HG03066 (cell line): ENCODE results near the gene TTC32.

Experiments
- ATAC-seq: cut with Tn5 transposase; IDR thresholded peaks from one replicate; pipeline ENCODE4 v1.9.1; 2021; ENCODE audit warnings: low read depth; ENCODE audit not compliant: unreplicated experiment

The TTC32 gene

DNA sequence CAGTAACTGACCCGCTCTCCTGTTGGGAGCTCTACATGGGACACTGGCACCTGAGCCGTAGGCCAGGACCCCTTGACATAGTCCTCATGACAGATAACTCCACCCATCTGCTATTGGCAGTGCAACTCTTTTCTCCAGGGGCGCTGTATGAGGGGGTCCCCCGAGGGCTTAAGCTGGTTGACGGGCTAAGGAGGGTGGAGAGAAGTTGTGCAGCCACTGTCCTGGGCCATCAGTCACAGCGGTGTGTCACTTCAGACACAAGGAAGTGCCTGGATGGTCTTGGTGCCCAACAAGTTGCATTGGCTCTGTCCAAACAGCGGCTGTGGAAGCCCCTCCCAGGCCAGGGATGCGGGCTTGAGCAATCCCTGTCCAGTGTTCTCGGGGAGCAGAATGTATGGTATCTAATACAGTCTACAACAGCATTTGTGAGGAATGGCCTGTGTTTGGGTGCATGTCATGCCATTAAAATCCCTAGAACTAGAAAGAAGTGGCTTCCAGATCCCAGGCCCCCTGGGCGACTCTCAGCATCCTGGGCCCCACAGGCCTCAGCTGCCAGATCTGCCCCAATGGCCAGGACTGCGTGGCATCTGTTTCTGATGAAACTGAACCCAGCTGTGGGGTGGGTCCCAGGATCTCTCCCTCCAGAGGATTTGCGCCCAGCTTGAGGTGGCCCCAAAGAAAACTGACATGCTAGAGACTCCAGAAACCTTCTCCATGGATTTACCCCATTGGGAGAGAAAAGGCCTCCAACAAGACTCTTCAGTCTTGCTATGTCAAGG, 23.3 kb downstream of the TTC32 start:
- ATAC-seq, result no peak

DNA sequence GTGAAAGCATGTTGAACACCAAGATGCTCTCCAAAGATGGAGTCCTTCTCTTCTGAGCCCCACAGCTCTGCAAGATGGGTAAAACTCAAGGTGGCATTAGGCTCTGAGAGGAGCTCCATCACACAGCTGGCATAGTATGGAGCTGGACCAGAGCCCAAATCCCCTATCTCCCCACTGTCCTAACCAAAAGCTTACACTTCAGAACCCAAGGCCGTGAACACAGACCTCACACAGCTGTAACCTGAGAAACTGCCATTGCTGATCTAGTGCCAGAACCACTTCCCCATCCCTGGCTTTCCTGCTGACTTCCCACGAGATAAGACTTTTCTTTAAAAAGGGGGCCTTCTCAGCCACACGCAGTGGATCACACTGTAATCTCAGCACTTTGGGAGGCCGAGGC, 25.0 kb downstream of the TTC32 start:
- no peak for ATAC-seq

DNA sequence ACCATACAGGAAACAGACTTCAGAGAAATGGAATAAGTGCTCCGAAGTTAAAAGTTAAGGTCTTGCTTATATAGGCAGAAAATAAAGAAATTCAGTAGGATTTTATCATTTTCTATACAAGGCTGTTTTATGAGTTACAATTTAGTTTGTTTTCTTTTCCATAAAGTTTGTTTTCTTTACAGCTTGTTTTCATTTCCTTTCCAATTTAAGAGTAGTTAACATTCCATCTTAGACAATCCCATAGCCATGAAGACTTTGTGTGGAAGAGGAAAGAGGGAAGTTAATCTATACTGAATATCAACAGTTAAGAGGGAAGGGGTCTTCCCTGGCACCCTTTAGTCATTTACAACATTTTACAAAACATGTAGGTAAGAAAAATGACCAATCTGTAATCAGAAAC, 26.5 kb downstream of the TTC32 start:
- ATAC-seq, result no peak

DNA sequence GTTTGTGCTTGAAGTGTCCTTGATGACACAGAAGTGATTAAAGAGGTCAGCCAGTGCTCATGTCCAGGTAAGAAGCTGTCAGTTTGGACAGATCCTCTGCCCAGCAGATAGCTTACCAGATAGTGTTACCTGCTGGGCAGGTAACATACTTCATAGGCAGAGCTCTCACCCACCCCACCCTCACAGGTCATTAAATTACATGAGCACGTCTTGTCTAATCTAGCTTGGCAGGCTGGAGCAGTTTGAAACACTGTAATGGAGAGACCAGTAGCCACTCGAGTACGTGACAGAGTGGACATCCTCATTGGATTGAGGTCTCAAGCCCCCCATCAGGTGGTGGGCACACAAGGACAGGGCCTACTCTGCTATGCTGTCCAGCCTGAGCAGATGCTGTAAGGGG, 27.1 kb downstream of the TTC32 start:
- ATAC-seq, result no peak

DNA sequence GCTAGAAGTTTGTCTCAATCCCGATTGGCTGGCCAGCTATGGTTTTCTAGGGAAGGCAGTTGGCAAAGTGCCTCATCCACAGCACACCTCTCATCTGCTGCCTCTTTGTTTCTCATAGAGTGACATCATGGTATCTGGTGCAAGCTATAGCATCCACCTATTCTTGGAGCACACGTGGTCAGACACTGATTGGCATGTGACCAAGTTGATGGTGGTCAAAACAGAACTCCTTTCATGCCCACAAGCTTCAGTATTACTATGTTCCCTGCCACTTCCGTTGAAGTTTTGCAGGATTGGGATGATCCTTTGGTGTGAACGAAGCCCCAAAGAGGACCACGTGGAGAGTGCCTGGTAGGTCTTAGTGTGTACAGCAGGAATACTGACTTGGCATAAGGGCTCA, 28.8 kb downstream of the TTC32 start:
- ATAC-seq, result no peak

DNA sequence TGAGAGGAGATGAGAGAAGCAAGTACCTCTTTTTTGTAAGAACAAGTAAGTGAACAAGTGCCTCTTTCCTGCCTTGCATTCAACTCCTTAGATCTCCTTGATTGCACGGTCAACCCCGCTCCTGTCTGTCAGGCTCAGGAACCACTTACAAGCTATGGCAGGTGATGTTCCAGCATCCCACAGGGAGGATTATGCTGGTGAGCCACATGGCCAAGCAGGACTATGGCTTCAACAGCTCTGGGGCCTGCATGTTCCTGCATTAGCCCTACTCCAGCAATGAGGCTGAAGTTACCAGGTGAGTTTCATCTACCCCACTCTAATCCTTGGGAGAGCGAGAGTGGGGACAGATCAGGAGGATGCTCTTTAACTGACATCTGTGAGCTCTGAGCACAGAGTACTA, 29.5 kb downstream of the TTC32 start:
- no peak for ATAC-seq

DNA sequence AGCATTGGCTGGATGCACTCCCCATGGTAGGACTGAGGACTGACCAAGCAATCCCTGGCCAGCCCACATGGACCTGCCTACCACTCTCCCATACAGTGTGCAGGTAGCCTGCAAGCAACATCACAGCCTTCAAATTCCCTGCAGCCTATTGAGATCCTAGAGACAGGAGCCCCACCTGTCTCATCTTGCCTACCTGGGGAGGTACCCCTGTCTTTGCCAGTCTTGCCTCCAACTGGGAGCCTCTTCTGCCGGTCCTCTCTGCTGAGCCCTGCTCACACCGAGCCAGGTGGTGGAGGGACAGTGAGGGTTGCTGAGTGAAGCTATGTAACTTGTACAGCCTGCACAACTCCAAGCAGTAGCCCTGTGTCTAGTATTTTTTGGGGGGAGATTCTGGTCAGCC, 29.9 kb downstream of the TTC32 start:
- no peak for ATAC-seq

DNA sequence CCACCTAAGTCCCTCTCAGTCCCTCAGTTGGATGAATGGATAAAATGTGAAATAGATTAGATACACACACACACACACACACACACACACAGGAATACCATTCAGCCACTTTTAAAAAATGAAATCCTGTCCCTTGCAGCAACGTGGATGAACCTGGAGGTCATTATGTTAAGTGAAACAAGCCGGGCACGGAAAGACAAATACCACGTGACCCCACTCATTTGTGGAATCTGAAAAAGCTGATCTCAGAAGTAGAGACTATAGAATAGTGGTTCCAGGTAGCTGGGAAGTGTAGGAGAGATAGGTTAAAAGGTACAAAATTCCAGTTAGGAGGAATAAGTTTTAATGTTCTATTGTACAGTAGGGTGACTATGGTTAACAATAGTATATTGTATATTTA, 31.0 kb downstream of the TTC32 start:
- ATAC-seq, result no peak

DNA sequence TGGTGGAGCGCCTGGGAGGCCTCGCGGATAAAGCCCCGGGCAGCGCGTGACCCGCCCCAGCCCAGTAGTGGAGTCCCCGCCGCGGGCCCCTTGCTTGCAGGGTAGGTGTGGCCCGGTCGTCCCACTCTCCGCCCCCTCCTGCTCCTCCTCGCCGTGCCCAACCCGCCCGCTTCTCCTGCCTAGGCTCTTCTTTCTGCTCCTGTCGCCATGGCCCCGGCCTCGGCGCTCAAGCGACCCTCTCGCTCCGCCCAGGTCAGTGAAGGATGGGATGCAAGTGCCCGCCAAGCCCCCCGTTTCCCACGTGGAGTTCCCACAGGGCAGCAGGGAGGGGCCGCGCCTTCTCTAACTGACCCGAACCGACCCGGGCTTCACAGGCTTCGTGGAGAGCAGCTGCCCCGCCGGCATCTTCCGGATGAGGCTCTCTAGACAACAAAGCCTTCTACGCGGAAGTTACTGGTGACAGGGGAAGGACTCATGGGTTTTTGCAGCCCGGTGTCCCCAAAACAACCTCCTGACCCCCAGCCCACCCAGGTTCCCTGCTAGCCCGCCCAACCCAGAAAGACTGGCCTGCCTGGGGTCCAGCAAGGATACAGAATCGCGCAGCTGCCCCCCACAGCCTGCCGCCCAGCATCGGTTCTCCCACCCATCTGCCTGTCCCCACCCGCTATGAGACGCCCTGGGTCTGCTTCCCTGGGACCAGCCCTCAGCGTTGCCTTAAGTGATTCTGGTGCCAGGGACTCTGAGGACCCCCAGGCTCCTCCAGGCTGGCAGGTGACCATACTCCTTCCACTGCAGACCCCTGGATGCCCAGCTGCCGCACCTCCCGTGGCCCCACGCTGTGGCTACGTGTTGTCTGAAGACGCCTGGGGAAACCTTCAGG, 32.8 kb downstream of the TTC32 start:
- peak; percentile 83 for ATAC-seq

DNA sequence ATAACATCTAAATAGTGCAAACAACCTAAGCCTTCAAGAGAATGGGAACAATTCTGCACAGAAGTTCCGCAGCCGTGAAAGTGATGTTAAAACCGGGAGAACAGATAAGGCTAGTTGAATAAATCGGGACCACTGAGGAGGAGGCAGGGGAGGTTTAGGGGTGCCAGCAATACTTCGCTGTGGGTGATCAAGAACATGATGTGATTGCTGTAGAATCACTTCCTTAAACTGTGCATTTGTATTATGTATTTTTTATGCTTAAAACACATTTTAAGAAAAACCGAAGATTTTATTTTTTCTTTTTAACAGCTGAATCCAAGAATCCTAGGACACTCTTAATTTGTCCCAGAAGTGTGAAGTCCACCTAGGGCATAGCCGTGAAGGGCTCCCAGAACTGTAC, 33.6 kb downstream of the TTC32 start:
- ATAC-seq, result peak; percentile 15

DNA sequence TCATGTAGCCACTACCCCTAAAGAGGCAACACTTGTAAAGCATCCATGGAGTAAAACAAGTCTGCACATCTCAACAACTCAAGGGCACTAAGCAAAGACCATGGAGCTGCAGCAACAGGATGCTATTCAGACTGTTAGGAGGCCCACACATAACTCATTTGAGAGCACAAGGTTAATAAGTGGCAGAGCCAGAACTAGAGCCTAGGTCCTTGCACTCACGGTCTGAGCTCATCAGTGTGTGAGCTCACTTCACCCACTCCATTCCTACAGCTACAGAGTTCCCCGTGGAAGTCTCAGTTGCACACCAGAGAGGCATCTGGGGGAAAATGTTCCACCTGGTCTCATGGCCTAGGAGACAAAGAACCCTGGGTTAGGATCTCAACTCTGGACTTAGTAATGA, 35.0 kb downstream of the TTC32 start:
- ATAC-seq, result no peak

DNA sequence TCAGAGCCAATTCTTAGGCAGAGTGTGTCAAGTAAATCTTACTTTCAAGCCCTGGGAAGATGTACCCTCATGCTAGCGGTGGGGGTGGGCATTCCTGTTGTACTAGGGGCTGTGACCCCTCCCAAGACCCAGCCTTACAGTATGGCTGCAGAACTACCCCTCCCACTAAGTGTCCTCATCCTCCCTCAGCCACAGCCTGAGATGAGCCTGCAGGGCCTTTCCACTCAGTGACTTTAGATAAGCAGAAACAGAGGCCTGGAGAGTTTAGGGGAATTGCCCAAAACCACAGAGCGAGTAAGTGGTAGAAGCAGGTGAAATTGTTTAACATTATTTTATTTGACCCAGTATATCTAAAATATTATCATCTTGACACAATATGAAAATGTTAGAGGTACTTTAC, 36.6 kb downstream of the TTC32 start:
- no peak for ATAC-seq

DNA sequence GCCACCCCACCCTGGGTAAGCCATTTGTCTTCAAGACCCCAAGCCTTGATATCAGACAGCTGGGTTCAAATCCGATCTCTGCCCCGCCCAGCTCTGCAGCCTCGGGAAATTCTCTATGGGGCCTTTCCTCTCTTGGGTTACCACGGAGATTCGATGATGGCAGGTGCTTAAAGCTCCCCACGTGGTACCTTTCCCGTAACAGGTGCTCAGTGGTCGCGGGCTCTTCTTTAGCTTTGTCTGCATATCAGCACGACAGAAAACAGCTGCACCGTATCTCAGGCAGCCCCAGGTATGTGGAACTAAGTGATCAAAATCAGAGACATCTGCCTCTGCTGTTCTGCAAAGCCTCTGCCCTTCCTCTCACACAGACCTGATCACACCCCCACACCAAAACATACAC, 37.4 kb downstream of the TTC32 start:
- ATAC-seq, result no peak

DNA sequence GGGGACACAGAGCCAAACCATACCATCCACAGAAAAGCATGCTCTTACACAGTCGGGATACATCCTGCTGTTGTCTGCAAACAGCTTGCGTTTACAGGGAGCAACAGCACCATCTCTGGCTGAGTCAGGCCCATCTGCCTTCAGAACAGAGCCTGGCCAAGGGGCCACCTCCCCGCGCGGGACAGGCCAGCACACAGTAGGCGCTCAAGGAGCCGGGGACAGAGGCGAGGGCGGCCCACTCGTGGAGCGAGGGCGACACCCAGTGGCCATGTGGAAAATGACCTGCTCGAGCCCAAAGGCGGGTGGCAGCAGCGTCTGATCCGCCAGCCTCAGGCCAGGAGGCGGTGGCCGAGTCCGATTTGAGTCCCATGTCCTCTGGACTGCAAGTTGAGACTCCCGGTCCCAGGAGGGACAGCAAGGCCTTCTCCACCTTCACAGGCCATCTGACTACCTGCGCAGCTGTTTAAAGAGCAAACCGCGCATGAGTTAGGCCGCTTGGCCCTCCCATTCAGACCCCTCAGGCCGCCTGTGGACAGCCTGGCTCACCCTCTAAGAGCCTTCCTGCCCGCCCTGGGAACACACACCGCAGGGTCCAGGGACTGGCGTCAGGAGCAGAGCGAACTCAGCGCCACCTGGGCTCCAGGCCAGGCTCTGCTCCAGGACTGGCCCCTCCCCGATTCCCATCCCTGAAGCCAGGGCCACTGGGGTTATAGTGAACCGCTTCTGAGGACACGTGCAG, 38.3 kb downstream of the TTC32 start:
- ATAC-seq, result peak; percentile 74

DNA sequence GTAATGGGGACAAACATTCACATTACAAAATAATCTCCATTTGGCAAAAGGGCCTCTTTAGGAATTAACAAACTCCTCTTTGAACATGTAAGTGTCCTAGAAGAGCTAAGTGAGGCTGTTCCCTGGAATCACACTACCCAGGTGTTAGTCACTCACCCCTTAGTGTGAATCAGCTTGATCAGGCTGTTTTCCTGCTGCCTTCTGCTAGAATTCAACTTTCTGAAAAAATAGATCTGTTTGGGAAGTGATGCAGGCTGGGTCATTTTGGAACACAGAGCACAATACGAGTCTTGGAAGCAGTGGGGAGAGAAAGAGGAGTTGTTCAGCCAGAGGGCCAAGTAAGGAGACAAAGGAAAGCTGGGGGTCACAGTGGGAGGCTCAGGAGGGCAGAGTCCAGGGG, 40.0 kb downstream of the TTC32 start:
- ATAC-seq, result no peak

DNA sequence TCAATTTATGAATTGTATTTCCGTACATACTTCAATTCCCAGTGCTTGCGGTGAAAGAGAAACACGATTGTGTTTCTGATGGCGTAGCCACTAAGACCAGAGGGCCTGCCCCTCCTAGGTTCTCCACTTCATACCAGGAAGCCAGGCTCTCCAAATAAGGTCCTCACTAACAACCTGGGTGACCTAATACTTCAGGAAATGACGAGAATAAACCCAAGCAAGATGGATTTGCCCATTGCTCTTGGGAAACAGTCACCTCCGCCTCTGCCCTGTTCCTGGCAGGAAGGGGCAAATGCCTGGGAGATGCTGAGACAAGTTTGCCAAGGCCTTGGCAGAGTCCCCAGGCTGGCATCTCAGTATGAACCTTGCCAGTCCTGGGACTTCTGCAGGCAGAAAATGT, 41.8 kb downstream of the TTC32 start:
- ATAC-seq, result no peak

DNA sequence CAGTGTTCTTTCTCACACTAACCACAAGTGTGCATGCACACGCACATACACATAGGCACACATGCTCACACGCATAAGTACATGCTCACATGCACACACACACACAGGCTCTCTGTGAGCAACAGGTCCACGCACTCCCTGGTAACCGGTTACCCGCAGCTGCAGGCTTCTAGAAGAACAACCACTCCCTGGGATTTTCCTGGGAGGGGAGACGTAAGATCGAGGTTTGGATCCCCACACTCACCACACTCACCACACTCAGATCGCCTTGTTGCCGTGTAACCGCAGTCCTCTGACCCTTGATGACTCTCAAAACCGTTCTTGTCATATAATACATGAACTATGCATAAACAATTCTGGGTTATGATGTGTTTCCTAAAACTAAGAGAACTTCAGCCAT, 42.2 kb downstream of the TTC32 start:
- ATAC-seq, result no peak

DNA sequence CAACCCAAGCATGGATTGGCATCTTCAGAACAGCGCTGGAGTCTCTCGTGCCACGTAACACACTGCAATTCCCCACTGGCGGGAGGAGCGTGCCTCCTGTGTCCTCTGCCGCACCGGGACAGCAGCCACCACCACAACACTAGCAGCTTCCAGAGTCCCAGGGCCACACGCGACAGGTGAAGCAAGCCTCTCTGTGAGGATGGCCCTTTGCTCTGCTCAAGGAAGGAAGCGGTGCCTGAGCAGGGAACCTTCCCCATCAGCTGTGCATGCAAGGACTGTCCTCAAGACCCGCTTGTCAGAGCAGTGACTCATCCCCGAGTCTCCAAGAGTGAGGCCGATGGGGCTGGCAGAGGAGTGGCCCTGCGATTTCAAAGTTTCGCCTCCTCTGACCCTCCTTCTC, 44.0 kb downstream of the TTC32 start:
- no peak for ATAC-seq

DNA sequence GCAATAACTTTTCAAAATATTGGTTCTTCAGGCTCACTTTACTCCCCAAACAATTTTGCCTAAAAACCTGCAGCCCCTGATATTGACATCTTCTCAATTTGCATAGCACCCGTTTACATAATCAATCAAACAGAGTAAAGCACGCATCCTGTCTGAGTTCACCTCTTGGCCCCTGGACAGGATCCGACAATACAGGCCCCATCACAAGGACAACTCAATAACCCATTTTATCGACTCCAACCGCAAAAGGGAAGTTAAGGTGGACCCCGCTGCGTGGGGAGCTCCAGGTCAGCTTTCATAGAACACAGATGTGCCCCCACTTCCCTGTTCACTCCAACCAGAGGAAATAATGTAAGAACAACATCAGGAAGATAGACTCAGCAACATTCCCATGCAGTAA, 44.7 kb downstream of the TTC32 start:
- ATAC-seq, result no peak

DNA sequence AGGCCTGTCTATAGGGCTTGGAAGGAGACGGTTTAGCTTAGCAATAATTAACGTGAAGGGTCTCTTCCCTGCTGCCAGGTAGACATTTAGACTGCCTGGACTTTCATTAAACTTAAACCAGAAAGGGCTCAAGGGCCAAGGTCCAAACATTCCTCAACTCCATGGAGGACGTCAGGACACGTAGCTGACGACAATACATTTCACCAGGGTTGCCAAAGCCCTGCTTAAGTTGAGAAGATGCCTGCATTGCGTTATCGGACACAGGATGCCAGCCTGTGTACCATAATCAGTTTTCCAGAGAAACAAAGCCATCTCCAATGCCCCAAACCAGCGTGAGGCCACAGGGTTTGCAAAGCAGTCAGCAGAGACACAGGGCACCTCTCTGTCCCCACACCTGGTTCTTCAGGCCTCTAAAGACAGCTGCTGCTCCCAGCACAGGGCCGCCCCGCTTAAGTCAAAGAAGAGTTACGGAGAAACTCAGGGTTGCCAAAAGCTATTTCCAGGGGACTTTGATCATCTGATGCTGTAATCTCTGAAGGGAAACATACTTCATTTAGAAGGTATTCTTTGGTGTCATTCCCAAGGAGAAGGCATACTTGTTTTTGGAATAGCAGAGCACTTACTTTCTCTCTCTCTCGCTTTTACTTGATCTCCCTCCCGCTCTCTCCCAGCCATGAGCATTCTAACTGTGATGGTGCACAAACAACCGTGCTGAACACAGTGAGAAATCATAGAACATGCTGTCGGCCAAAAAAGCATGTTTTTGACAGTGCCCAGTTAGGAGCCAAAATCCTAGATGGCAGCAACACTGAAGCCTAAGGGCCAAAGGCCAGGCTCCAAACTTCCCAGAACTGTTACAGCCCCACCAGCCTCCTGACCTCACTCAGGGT, 46.0 kb downstream of the TTC32 start:
- ATAC-seq, result no peak
